Stomach (tissue), 9 donors: Measurements from ENCODE around the gene LYSET. TPM values are rescaled to one million over a fixed set of nuclear protein-coding genes. Genes with fewer than 3 reads are reported as not detected.
"Not testable (repeated sequence)": the region's sequence is repeated elsewhere in the genome, so short reads cannot be mapped to it uniquely, and the experiment has no call there.

Experiments used
- DNase-seq, 2 donors: peaks; one replicate each; pipeline versions ENCODE4 v3.0.0 to v3.0.0-alpha.2; 2013 to 2019
- H3K27ac ChIP-seq, 5 donors: fragments of 200-600 bp in 4 of 5; sonication (generic) in 4 of 5; one replicate each; pipeline ENCODE4 v1.5.1; 2013 to 2019; ENCODE audit warnings: mild to moderate bottlenecking in 1 of 5, moderate library complexity in 1 of 5
- H3K27me3 ChIP-seq, 3 donors: fragments of 200-600 bp; sonication (generic); one replicate each; pipeline ENCODE4 v1.5.1; 2017 to 2019; ENCODE audit warnings: mixed run types in 1 of 3
- H3K36me3 ChIP-seq, 4 donors: fragments of 200-600 bp; sonication (generic); 1 replicate in 3 of 4; 2 replicates in 1 of 4; pipeline ENCODE4 v1.5.1; 2016 to 2019
- H3K4me1 ChIP-seq, 4 donors: fragments of 200-600 bp; sonication (generic); one replicate each; pipeline ENCODE4 v1.5.1; 2016 to 2019
- H3K4me3 ChIP-seq, 4 donors: fragments of 200-600 bp; sonication (generic) in 3 of 4; one replicate each; pipeline ENCODE4 v1.5.1; 2016 to 2019; ENCODE audit warnings: mild to moderate bottlenecking in 1 of 4
- H3K9me3 ChIP-seq, 4 donors: fragments of 200-600 bp; sonication (generic); one replicate each; pipeline ENCODE4 v1.5.1; 2016 to 2019
- EP300 ChIP-seq: sonication (generic); formaldehyde crosslinking; IDR thresholded peaks from one replicate; pipeline ENCODE4 v1.6.1; 2017; ENCODE audit warnings: antibody characterized with exemption
- POLR2A ChIP-seq, 4 donors: fragments of 450-650 bp; IDR thresholded peaks; one replicate each; pipeline ENCODE4 v1.6.1; 2016; ENCODE audit warnings: antibody characterized with exemption in 4 of 4, control low read depth in 2 of 4, mild to moderate bottlenecking in 1 of 4, moderate library complexity in 1 of 4
- POLR2AphosphoS5 ChIP-seq, 3 donors: sonication (generic); formaldehyde crosslinking; IDR thresholded peaks; one replicate each; pipeline ENCODE4 v1.6.1; 2016; ENCODE audit warnings: antibody characterized with exemption in 3 of 3
- WGBS, 5 donors: extraction: QIAGEN DNeasy Blood & Tissue Kit in 3 of 5; methylation state at CpG; one replicate each; pipeline versions ENCODE4 v1.1.5 to v1.1.7; 2013 to 2018; 5-methylcytosine and 5-hydroxymethylcytosine counted together
- intact Hi-C: fragments of 100-400 bp; cut with DNase I; formaldehyde crosslinking; loops from one replicate; pipeline ENCODE4 v1.15.1; 2023; ENCODE audit warnings: low total_unique reads
- polyA plus RNA-seq, 3 donors: library from polyadenylated mRNA; stranded (reverse); fragments of 200-250 nt; gene quantifications; one replicate each; pipeline ENCODE4 v1.2.3, GENCODE V29; 2013
- total RNA-seq, 5 donors: library from RNA; depleted of rRNA; stranded (reverse); fragments of >200 nt; gene quantifications; one replicate each; pipeline versions ENCODE4 v1.1.0 to v1.2.3, GENCODE V29; 2014 to 2016
- TF ChIP-seq, protein P1 (sequence below), 7 experiments: fragments of 450-650 bp in 4 of 7; fragments of 200-600 bp in 3 of 7; sonication (generic) in 3 of 7; IDR thresholded peaks; one replicate each; pipeline ENCODE4 v1.5.1; 2016 to 2019; ENCODE audit warnings: antibody characterized with exemption in 7 of 7, control low read depth in 2 of 7, mild to moderate bottlenecking in 1 of 7
- donor health status: healthy with polysubstance abuse.
- donor health status: Bipolar disorder and iron deficiency.
- donor health status: healthy.

LYSET gene
- total and polyA plus RNA-seq, 8 donors, result 0.87 to 23.8 (median 8.2) TPM

DNA sequence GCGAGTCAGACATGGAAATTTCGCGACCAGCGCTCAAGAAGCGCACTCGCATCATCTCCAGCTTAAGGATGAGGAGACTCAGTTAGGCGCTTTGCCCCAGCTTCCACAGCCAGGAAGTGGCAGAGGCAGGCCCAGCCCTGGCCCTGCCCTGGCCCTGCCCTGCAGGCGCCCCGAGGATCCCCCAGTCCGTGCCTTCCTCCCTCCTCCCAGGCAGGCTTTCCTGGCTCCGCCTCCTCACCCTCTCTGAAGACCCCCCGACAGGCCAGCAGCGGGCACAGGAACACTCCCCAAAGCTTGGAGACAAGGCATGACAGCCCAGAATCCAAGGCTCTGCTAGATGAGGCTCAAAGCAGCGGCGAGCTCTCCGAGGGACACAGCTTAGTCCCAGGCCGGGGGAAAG is 47.0 kb downstream of the LYSET start:
- Histone ChIP-seq H3K27me3 (peaks cover 0 to 5% (median 0%) of the 10 kb centered on the region in 3 donors), H3K9me3 (no peaks in the 10 kb centered on the region), H3K36me3 (peaks cover 10 to 26% (median 26%) of the 10 kb centered on the region in 4 donors), H3K27ac (no peak overlapping the region), H3K4me1 (peaks cover 6 to 17% (median 8%) of the 10 kb centered on the region in 4 donors), H3K4me3 (peak overlapping the region in 1 of 4 donors; percentile 46)
- DNase-seq, result no peak
- no peak for TF ChIP-seq EP300
- TF ChIP-seq POLR2A (IDR thresholded peaks at IDR 0.05), result no peak
- TF ChIP-seq POLR2AphosphoS5 (IDR thresholded peaks at IDR 0.05), result no peak
- WGBS, 5 donors, result 57 to 72% (median 66%) methylated on average over 16 to 17 of the region's 17 CpGs
- intact Hi-C loops, result no loop called here

DNA sequence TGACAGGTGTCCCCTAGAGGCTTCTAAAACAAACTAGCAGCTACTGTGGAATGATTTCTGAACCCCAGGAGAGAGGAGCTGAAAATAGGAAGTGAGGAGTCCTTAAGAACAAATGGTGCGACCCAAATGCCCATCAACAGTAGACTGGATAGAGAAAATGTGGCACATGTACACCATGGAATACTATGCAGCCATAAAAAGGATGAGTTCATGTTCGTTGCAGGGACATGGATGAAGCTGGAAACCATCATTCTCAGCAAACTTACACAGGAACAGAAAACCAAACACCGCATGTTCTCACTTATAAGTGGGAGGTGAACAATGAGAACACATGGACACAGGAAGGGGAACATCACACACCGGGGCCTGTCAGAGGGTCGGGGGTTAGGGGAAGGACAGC is 48.0 kb downstream of the LYSET start:
- H3K27me3 ChIP-seq, DNase-seq, H3K27ac ChIP-seq, H3K9me3 ChIP-seq, H3K4me3 ChIP-seq, intact Hi-C loops: not testable (repeated sequence)
- Histone ChIP-seq H3K36me3 (peaks cover 1 to 17% (median 16%) of the 10 kb centered on the region in 4 donors), H3K4me1 (peaks cover 6 to 17% (median 8%) of the 10 kb centered on the region in 4 donors)
- 80 to 94% (median 89%) methylated on average over 5 of the region's 5 CpGs for WGBS, 5 donors

DNA sequence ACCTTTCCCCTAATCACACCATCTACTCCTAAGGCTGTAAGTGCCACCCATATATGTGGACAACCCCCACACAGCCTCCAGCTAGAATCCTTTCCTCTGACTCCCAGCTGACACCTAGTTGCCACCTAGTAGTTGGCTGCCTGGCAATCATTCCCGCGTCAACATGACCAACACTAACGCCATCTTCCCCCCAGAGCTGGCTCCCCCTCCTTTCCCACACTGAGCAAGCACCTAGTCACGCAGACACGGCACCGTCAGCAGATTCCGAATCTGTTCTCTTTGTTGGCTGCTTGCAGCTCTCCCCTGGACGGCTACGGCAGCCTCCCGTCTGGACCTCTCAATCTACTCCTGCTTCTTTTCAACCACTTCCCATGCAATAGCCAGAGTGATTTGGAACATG is 49.7 kb downstream of the LYSET start:
- intact Hi-C loops, result no loop called here
- H3K4me1 ChIP-seq, result peaks cover 6 to 17% (median 8%) of the 10 kb centered on the region in 4 donors
- peak in 1 of 2 donors; percentile 40 for DNase-seq
- peaks cover 0 to 4% (median 4%) of the 10 kb centered on the region in 4 donors for H3K36me3 ChIP-seq
- no peaks in the 10 kb centered on the region for H3K9me3 ChIP-seq
- no peak overlapping the region for H3K27ac ChIP-seq
- no peak overlapping the region for H3K4me3 ChIP-seq
- WGBS, 5 donors, result 36 to 46% (median 43%) methylated on average over 10 of the region's 10 CpGs
- TF ChIP-seq, protein P1, sequence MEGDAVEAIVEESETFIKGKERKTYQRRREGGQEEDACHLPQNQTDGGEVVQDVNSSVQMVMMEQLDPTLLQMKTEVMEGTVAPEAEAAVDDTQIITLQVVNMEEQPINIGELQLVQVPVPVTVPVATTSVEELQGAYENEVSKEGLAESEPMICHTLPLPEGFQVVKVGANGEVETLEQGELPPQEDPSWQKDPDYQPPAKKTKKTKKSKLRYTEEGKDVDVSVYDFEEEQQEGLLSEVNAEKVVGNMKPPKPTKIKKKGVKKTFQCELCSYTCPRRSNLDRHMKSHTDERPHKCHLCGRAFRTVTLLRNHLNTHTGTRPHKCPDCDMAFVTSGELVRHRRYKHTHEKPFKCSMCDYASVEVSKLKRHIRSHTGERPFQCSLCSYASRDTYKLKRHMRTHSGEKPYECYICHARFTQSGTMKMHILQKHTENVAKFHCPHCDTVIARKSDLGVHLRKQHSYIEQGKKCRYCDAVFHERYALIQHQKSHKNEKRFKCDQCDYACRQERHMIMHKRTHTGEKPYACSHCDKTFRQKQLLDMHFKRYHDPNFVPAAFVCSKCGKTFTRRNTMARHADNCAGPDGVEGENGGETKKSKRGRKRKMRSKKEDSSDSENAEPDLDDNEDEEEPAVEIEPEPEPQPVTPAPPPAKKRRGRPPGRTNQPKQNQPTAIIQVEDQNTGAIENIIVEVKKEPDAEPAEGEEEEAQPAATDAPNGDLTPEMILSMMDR (IDR thresholded peaks at IDR 0.05), result no peak
- H3K27me3 ChIP-seq, result peaks cover 0 to 5% (median 0%) of the 10 kb centered on the region in 3 donors

Other genes with a start within 250 kb of the LYSET start
- gene ITPK1, start 69.4 kb upstream of the LYSET start, total RNA-seq, result 10 to 100 TPM; 17.8 to 46.3 (median 29.5) TPM
- 10 to 100 TPM; 23.3 to 32.8 (median 28.4) TPM for gene ITPK1, start 69.4 kb upstream of the LYSET start, polyA plus RNA-seq
- 10 to 100 TPM in 2 of 5 donors, 1 to 10 TPM in 2, under 1 TPM in 1; 0.87 to 44.1 (median 9.4) TPM for gene MOAP1, start 420 bp upstream of the LYSET start, total RNA-seq
- gene MOAP1, start 420 bp upstream of the LYSET start, polyA plus RNA-seq, result 10 to 100 TPM; 18.3 to 26.0 (median 20.1) TPM
- gene GON7, start 21.7 kb downstream of the LYSET start, total RNA-seq, result 10 to 100 TPM in 2 of 5 donors, 1 to 10 TPM in 3; 2.9 to 17.8 (median 4.9) TPM
- 10 to 100 TPM; 17.6 to 36.0 (median 25.9) TPM for gene GON7, start 21.7 kb downstream of the LYSET start, polyA plus RNA-seq
- gene UBR7, start 21.9 kb downstream of the LYSET start, total RNA-seq, result 100 to 1,000 TPM in 1 of 5 donors, 10 to 100 TPM in 3, 1 to 10 TPM in 1; 8.8 to 124 (median 31.0) TPM
- gene UBR7, start 21.9 kb downstream of the LYSET start, polyA plus RNA-seq, result 10 to 100 TPM; 11.9 to 16.5 (median 15.6) TPM
- gene BTBD7, start 147.7 kb downstream of the LYSET start, total RNA-seq, result 10 to 100 TPM; 19.6 to 99.2 (median 32.2) TPM
- 1 to 10 TPM; 5.7 to 9.2 (median 7.3) TPM for gene BTBD7, start 147.7 kb downstream of the LYSET start, polyA plus RNA-seq
- not detected for gene COX8C, start 161.9 kb downstream of the LYSET start, total RNA-seq
- not detected for gene COX8C, start 161.9 kb downstream of the LYSET start, polyA plus RNA-seq
- gene UNC79, start 245.6 kb downstream of the LYSET start, total RNA-seq, result 1 to 10 TPM in 2 of 5 donors, under 1 TPM in 1, not detected in 2; 0.45 to 1.9 (median 1.3) TPM
- under 1 TPM; under 0.01 to 0.25 (median 0.10) TPM for gene UNC79, start 245.6 kb downstream of the LYSET start, polyA plus RNA-seq